NCI-H1930 (cell line): ENCODE measurements around the gene PLCH1.

ENCODE experiments used
- DNase-seq, 2 experiments: peaks; one replicate each; lab custom pipeline; 2025; lab: John Stamatoyannopoulos, UW

PLCH1 gene

GRCh38 chr3:155608228-155608920, 136.5 kb downstream of the PLCH1 start:
- DNase-seq, result no peak

- DNase-seq, result no peak
These were observed 137.1 kb downstream of the PLCH1 start for GRCh38 chr3:155607761-155608160.

DNA sequence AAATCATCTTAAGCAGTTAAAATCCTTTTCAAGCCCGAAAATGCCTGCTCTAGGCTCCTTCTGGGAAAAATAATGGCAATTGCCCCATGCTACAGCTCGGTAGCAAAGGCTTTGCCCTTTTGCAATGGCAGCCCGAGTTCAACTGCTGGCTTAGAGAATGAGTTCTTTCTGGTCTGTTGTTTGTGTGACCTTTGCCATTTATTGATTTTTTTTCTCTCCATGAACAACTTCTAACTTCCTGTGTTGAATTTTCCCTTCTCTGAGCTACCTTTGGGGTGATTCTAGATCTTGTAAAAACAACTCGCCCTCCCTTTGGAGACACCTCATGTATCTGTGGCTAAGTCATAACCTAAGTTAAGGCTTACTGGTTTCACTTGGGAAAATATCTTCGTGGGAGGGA, 139.3 kb downstream of the PLCH1 start:
- no peak for DNase-seq

- no peak for DNase-seq
These were observed 139.9 kb downstream of the PLCH1 start for GRCh38 chr3:155604967-155605366.

GRCh38 chr3:155604126-155604525, 140.7 kb downstream of the PLCH1 start:
- no peak for DNase-seq

DNA sequence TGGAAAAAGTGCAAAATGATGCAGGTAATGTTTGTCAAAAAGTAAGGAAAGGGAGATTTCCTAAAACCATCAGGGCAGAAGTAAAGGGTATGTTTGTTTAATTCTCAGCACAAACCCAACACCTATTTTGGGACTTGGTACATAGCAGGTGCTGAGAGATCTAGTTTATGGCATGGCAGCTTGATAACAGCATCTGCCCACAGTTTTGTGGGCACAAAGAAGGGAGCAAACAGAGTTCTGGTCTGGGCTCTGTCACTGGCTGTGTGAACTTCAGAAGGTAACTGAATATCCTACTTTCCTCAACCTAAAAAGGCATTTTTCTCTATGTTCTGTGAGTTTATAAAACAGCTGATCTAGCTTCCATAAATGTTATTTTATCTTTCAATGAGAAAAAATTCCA, 141.6 kb downstream of the PLCH1 start:
- no peak for DNase-seq

DNA sequence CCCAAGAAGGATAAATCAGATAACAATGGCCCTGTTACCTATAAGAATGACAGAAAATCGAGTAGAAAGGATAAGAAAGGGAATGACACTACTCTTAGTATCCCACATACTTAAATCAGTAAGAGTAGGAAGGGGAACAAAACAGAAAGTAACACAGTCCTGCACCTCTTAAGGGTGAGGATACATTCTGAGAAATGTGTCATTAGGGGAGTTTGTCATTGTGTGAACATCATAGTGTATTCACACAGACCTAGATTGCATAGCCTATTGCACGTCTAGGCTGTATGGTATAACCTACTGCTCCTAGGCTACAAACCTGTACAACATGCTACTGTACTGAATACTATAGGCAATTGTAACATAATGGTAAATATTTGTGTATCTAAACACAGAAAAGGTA, 142.6 kb downstream of the PLCH1 start:
- no peak for DNase-seq

- no peak for DNase-seq
These were observed 146.2 kb downstream of the PLCH1 start for GRCh38 chr3:155598671-155599070.

DNA sequence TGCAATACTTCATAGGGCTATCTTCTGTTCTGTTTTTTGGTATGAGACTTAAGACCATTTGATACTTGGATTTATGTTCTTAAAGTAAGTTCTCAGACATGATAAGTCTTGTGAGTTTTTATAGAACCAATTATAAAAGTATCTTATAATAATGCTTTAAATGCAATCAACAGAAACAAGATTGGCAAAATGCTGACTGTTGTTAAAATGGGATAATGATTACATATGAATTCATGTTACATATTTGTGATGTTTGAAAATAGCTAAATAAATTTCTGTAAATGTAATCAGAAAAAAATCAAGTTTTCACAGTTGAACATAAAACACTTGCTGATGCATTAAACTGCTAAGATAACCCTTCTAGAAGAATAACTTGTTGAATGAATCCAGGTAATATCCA, 148.3 kb downstream of the PLCH1 start:
- DNase-seq, result no peak

DNA sequence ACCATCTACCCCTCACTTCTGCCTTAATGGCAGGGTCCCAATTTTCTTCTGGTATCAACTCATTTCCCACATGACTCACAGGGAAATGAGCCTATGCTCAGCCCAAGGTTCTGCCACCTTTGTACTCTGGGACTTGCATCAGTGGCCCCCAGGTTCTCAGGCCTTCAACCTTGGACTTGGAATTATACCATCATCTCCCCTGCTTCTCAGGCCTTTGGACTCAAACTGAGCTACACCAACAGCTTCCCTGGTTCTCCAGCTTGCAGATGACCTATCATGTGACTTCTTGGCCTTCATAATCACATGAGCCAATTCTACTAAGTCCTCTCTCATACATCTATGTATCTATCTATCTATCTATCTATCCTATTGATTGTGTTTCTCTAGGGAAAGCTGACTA, 149.5 kb downstream of the PLCH1 start:
- DNase-seq, result no peak

DNA sequence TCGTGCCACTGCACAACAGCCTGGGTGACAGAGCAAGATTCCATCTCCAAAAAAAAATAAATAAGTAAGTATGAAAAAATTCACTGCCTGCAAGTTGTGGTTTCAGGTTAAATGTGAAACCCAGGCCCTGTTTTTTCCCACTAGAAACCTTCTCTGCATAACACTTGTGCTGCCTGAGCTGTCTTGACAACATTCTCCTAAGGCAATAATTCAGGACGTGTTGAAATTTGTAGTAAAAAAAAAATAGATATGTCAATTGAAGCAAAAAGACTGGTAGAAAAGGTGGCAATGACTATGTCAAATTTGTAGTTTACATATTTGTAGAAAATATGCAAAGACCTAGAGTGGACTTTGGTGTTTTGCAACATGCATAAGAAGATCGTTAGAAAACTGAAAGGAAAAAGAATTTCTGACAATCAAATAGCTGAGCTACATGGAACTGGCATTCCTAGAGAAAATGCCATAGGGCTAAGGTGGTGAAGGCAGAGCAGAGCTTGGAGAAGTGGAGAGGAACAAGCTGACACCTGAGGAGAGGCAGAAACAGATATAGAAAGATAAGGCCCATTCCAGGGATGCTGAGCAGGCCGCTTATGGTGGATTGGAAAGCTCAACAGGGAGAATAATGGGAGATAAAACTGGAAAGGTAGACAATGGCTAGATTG, 150.2 kb downstream of the PLCH1 start:
- no peak for DNase-seq

- no peak for DNase-seq
These were observed 157.3 kb downstream of the PLCH1 start for GRCh38 chr3:155587581-155587980.

GRCh38 chr3:155585384-155585783, 159.5 kb downstream of the PLCH1 start:
- no peak for DNase-seq

GRCh38 chr3:155581579-155581978, 163.3 kb downstream of the PLCH1 start:
- DNase-seq, result no peak

GRCh38 chr3:155572085-155572484, 172.8 kb downstream of the PLCH1 start:
- DNase-seq, result no peak

DNA sequence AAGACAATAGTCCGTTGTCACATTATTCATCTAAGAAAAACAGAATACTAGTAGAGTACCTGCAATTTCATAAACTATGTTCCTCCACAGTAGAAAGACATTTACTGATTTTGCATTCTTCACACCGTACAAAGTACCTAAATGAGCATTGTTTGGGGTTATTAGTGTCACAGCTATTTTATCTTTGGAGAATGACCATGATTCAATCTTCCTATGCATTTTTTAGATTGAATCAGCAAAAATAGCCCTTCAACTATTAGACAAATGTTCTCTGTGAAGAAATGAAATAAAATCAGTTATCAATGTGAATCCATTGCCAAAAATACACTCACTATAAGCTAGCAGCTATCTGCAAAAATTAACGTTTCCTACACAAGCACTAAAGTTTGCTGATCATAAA, 176.6 kb downstream of the PLCH1 start:
- DNase-seq, result no peak

DNA sequence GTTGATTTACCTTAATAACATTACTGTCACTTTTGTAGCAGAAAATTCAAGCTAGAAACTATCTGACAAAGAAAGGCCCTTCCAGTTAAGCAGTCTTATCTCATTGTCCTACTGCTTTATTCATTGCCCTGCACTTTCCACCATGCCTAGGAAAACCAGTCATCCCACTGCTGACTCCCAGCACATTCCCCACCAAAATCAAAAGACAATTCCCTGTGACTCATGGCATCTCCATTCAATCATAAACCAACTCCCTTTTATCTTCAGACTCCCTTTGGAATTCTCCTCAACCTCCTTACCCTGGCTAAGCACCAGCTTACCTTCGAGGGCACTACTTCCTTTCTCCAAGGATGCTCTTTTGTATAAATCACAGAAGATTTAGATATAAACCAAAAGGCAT, 184.3 kb downstream of the PLCH1 start:
- DNase-seq, result no peak

- DNase-seq, result no peak
These were observed 184.7 kb downstream of the PLCH1 start for GRCh38 chr3:155560135-155560534.

DNA sequence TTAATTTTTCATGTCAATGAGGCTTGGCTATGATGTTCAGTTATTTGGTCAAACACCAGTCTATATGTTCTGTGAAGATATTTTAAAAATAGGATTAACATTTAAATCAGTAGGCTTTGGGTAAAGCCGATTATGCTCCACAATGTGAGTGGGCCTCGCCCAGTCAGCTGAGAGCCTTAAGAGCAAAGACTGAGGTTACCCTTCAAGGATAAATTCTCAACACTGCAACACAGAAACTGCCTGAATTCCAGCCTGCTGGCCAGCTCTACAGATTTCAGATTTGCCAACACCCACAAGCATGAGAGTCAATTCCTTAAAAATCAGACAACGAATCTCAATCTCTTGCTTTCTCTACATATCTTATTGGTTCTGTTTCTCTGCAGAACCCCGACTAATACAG, 188.3 kb downstream of the PLCH1 start:
- DNase-seq, result no peak

GRCh38 chr3:155555479-155556060, 189.3 kb downstream of the PLCH1 start:
- DNase-seq, result no peak

GRCh38 chr3:155554777-155555451, 190.0 kb downstream of the PLCH1 start:
- DNase-seq, result no peak

DNA sequence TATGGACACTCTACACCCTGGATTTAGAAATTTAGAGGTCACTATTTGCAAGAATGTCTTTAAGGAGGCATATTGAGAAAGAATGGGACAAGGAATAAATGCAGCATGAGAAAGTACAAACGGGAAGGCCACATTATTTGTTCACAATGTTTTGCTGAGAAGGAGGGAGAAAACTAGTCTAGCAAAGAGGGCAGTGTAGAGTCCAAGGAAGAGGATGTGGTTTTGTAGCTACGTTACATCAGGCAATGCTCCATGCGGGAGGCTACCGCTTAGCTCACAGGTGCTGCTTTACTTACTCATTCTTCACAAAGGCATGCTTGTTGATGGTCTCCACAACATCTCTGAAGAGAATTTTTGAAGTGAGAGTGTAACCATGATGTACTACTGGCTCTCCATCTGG, 191.1 kb downstream of the PLCH1 start:
- DNase-seq, result no peak

DNA sequence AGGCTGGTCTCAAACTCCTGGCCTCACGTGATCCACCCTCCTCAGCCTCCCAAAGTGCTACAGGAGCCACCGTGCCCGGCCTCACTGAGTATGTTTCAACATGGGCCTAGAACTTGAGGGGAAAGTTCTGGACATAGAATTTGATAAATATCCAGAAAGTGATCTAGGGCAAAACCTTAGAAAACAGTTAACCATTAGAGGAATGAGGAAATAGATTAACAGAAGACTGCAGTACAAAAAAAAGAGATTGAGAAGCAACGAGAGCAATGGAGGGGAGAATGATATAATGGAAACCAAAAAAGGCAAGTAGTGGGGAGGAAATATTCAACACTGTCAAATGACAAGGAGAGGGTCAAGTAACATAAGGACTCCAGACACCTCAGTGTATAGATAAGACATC, 191.5 kb downstream of the PLCH1 start:
- no peak for DNase-seq
